ENCODE results near the gene CLIC5. TPM values are rescaled to one million over a fixed set of nuclear protein-coding genes. Genes with fewer than 3 reads are reported as not detected.

The CLIC5 gene
- total RNA-seq, 1 experiment from 2014 or later, result not detected

DNA sequence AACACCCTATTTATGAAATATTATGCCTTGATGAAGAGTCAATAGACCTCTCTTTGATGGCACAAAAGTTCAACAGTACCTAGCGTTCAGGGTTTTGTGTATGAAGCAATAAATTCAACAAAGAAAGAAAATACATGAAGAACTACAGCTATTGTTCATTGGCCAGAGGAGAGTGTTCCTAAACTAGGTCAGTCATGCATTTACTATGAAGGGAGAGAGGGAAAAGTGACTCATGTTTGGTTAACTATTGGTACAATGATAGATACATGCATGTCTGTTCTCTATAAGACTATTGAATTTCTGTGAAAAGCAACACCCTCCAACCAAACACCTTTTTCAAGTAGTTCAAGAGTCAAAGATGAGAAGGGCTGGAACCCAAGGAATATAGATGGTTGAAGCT, 50.7 kb downstream of the CLIC5 start:
- DNase-seq (ENCODE audit: low spot score), result no peak

DNA sequence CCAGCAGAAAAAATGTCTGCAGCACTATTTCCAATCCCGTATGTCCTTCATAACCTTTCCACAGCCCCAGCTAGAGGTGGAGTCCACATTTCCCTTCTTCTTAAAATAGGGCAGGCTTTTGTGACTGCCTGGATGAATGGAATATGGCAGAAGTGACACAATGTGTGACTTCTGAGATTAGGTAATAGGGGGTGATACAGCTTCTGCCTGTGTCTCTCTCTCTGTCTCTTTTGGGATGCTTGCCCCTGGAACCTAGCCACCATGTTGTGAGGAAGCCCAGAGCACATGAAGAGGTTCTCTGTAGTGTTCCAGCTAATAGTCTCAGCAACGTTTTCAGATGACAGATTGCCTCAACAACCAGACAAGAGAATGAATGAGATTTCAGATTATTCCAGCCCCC, 51.4 kb downstream of the CLIC5 start:
- no peak for DNase-seq (ENCODE audit: low spot score)

DNA sequence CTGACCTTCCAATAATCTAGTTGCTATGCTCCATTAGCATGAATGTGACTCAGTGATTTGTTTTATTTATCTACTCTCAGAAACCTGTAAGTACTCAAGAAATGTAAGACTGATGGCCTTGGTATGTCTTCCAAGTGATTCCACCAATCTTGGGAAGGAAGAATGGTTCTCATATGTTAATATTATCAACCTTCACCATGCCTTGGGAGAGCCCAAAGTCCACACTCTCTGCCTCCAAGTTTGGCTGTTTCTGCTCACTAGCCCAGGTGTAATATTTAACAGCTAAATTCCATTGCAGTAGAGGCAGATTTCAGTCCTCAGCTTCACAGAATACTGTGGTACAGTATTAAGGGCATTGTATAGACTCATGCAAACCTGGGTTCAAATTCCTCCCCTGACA, 51.8 kb downstream of the CLIC5 start:
- no peak for DNase-seq (ENCODE audit: low spot score)

DNA sequence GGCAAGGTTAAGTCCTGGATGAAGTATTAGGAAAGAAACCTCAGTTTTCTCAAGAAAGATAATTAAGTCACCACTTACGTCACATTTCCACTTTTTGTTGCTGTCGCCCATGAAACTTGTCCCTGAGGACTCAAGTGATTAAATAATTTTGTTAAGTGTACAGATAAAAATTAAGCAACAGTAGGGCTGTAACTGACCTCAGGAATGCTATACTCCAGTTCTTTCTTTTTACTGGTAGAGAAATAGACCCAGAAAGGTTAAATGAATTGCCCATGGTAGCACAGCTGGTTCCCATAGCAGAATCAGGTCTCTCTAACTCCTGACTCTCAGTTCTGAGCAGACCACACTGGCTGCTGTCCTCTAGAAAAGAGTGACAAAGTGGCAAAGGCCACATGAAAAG, 54.5 kb downstream of the CLIC5 start:
- no peak for DNase-seq (ENCODE audit: low spot score)

DNA sequence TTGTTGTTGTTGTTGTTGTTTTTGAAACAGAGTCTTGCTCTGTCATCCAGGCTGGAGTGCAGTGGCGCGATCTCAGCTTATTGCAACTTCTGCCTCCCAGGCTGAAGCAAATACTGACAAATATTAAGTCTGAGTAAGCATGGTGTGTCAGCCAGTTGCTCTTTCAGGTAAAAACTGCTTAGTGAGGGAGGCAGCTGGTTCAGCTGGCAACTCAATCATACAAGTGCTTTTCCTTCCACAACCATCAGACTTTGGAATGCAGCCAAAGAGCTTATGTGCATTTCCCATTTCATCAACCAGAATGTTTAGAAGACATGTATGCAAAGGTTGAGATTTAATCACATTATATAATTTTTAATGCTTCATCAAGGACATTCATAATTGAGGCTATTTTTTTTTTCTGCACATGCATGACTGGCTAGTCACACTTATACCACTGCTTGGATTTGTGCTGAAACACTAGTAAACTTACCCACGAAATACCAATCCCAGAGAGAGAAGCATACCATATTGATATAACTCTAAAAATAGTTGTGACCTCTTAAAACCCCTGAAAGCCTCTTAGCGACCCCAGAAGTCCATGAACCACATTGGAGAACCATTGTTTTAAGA, 56.0 kb downstream of the CLIC5 start:
- peak; percentile 71 for DNase-seq (ENCODE audit: low spot score)

DNA sequence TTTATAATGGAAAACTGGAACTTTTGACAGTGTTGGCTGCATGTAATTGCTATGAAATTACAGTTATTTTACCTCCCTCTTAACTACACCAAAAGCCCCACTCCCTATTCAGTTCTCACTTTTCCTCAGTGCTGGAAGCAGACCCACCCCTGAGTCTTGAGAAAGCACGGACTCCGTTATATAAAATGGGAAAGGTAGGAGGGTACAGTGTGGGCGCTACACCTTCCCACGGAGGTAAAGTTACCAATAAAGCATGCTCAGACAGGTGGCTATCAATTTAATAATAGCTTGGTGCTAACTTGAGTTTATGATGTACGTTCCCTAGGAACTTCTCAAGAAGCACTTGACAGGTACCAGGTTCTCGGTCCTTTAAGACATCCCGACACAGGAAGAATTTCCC, 59.0 kb downstream of the CLIC5 start:
- no peak for DNase-seq (ENCODE audit: low spot score)

DNA sequence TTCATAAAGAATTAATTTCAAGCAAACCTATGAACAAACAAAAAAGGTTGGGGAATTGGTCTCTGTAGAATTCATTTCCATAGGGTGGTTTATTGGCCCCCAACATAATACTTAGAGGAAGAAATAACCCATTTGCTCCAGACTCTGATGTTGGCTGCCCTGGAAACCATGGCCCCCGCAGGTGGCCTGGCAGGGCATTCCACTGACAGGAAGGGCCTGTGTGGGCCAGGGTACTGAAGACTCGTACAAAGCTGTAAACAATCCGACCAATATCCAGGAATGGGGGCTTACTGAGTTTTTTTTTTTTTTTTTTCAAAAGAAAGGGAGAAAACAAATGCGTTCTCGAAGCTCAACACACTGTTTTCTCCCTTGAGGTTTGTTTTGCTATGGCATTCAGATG, 59.5 kb downstream of the CLIC5 start:
- DNase-seq (ENCODE audit: low spot score), result no peak

DNA sequence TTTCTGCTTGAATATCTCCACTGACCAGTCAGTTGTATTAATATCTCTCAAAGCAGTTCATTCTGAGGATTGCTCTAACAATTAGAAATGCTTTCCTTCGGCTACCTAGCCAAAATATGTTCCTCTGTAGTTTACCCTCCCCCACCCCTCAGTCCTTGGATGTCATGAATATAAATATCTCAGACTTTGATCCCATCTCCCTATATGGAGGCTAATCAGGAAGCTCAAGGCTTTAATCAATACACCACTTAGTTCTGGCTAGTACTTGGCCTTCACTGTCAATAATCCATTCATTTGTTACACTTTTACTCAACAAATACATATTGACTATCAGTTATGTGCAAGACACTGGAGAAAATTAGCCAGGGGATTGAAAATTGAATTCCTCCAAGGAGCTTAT, 60.1 kb downstream of the CLIC5 start:
- no peak for DNase-seq (ENCODE audit: low spot score)

DNA sequence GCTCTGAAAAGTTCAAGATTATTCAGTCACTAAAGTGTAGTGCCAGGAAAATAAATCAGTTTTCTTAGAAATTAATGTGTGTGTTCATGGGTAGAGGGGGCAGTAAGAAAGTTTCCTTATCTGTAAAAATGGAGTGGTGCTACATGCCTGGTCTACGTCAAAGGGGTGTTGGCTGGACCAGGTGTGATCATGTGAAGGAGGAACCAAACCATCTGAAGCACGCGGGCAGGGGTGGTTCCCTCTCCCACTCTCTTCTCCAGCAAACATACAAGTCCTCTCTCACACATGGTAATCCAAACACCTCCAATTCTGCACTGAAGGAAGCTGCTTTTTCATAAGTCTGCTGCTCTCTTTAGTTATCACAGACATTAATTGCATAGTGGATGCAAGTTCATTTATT, 63.1 kb downstream of the CLIC5 start:
- DNase-seq (ENCODE audit: low spot score), result no peak

DNA sequence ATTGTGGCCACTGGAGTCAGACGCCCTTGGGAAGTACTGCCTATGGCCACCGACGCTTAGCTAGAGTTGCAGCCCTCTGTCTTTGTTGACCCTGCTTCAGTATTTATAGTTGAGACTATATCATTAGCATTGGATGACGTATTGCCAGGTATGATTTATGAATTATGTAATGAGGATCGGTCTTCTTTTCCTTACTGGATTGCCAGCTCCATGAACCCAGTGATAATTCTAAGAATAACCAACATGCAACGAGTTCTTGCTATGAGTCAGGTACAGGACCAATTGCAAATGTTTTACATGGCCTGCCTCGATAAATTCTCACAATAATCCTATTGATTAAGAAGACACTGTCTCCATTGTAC, 63.5 kb downstream of the CLIC5 start:
- DNase-seq (ENCODE audit: low spot score), result no peak

DNA sequence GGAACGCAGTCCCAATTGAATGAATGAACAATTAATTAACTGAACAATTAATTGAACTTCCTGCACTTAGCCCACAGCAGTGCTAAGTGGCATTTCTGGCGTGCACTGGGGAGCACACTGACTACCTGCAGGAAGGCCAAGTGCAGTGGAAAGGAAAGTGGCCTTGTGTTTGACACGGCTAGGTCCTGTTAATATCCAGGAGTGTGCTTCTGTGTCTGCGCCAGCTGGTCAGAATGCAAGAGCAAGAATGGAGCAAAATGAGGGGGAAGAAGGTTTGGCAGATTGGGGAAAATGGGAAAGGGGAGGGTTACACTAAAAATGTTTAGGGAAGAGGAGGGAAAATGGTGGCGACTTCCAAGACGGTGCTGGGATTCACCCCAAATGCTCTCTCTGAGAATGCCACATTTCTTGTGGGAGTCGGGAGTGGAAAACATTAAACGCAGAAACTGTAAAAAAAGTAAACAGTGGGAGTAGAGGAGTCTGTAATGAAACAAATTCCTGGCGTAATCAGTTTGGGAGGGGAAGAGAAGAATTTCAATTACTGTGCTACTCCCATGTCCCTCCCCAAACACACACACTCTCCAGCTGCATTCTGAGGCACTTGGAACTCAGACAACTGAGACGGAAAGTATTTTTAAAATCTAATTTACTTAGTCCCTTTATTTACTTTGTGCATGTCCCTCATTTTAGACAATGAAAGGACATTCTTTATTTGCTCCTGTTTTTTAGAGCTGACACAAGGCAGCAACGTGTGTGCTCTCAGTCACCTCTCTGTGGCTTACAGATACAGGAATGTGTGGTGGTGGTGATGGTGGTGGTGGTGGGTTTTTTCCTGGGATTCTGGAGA, 64.1 kb downstream of the CLIC5 start:
- DNase-seq (ENCODE audit: low spot score), result no peak

DNA sequence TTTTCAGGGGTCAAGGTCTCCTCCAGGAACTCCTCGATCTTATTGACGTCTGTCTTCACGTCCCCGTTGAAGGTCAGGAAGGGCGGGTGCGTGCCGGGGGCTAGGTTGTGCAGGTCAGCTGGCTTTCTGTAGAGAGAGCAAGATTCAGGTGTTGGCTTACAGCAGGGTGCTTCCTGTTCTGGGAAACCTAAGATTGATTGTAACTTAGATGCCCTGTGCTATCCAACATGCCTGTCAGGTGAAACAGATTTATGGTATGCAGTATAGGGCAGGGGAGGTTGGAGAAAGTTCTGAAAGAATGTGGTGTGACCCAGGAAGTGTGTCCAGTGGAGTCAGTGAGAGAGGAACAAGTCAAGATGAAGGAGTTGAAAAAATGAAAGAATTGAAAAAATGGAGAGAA, 66.4 kb downstream of the CLIC5 start:
- no peak for DNase-seq (ENCODE audit: low spot score)

DNA sequence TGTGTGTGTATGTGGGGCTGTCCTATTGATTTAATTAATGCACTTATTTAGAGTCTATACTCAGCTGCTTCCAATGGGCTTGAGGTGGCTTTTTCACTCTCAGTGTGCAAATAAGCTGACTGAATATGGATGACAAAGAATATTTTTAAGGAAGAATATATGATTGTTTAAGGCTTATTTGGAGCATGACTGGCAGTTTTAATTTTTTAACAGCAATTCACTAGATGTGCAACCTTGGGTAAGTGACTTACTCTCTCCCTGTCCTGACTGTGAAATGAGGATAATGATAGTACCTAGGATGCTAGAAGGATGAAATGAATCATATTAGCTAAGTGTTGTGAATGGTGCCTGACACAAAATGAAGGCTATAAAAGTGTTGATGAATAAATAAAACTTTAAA, 67.9 kb downstream of the CLIC5 start:
- no peak for DNase-seq (ENCODE audit: low spot score)

DNA sequence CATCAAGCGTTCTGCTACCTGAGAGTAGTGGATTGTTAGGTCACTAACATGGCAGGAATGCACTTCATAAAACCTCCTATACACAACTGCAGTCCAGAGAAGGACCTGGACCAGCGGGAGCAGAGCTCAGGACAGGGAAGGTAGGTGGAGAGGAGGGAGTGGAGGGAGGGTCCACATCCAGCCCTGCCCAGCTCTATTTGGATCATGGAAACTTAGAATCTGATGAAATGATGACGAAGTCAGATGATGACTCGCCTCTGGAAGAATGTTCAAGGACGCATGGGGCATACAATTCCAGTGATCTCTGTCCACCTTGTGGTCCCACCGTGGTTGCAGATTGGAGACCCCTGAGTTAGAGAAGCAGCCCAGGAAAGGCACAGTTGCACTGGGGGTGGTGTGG, 68.8 kb downstream of the CLIC5 start:
- DNase-seq (ENCODE audit: low spot score), result no peak

DNA sequence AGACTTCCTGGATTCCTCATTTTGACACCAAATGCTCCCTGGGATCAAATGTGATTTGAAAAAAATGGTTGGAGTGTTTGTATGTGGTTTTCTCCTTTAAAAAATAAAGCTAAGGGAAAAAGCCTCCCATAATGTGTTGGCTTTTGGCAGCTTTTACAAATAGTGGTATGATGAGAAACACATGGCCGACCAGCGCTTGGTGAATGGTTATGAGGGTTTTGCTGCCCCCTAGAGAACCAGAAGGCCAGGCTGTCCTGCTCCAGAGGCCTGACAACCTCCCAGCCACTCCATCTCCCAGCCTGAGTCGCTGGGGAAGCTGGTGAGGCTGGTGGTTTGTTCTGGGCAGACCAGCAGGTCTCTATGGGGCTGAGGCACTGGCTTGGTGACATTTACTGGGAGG, 69.3 kb downstream of the CLIC5 start:
- DNase-seq (ENCODE audit: low spot score), result peak; percentile 86

DNA sequence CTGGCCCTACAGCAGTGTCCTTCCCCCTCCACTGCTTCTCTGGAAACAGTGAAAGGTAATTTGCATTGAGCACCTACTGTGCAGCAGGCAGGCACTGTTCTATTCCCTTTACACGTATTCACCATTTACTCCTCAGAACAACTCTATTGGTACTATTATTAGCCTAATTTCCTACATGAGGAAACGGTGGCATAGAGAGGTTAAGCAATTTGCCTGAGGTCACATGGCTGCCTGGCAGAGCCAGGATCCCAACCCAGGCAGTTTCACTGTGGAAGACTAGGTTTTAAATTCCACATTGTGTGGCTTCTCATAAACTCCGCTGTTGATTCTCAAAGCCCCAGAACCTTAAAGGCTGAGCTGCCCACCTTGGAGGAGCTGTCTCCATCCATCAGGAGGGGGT, 72.7 kb downstream of the CLIC5 start:
- DNase-seq (ENCODE audit: low spot score), result no peak

DNA sequence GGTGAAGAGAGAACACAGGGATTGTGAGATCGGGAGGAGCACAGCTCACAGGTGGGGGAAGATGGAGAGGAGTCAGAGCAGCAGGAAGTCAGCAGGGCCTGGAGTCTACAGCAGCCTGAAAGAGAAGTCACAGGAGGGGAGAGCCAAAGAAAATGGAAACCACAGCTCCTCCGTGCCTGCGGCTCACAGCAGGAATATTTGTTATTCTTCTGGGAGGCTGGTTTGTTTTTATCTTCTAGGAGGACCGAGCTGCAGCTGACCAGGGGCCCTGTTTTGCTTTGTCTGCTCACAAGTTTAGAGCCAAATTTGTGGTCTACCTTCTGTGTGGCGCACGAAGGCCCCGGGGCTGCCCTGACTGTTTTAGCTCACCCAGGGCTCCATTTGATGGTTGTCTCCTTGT, 81.8 kb downstream of the CLIC5 start:
- peak; percentile 73 for DNase-seq (ENCODE audit: low spot score)

DNA sequence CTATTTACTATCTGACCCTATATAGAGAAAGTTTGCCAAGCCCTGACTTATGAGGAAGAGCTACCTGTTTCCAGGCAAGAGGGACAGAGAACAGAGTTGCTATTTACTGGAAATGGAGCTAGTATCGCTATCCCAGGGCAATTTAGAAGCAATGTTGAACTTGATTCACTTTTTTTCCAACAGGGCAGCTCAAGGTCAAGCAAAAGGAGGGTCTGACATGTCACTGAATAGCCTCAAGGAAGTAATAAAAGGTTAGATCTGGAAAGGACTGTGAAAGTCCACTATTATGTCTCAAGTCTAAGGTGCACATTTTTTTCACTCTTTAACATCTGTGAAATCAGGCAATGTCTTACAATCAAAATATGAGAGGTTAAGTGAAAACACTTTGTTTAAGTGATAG, 84.4 kb downstream of the CLIC5 start:
- DNase-seq (ENCODE audit: low spot score), result no peak

DNA sequence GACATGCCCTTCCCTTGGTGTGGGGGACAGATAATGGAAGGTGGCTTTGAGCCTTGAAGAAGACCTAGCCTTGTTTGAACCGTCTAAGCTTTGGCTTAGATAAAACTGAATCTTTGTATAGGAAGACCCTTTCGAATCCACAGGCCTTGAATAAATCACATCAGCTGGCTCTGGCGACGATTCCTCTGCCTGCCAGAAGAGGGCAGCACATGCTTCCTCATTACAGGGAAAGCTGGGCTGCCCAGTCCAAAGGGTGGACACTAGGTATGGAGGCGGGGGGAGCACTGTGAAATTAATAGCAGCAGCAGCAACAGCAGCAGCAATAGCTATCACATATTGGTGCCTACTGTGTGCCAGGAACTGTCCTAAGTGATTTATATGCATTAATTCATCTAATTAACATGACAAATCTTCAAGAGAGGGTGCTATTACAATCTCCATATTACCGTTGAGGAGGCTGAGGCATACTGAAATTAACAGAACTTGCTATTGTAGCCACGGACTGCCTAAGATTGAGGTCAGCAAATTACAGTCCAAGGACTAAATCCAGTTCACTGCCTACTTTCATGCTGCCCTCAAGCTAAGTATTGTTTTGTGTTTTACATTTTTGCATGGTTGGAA, 85.1 kb downstream of the CLIC5 start:
- peak; percentile 74 for DNase-seq (ENCODE audit: low spot score)

DNA sequence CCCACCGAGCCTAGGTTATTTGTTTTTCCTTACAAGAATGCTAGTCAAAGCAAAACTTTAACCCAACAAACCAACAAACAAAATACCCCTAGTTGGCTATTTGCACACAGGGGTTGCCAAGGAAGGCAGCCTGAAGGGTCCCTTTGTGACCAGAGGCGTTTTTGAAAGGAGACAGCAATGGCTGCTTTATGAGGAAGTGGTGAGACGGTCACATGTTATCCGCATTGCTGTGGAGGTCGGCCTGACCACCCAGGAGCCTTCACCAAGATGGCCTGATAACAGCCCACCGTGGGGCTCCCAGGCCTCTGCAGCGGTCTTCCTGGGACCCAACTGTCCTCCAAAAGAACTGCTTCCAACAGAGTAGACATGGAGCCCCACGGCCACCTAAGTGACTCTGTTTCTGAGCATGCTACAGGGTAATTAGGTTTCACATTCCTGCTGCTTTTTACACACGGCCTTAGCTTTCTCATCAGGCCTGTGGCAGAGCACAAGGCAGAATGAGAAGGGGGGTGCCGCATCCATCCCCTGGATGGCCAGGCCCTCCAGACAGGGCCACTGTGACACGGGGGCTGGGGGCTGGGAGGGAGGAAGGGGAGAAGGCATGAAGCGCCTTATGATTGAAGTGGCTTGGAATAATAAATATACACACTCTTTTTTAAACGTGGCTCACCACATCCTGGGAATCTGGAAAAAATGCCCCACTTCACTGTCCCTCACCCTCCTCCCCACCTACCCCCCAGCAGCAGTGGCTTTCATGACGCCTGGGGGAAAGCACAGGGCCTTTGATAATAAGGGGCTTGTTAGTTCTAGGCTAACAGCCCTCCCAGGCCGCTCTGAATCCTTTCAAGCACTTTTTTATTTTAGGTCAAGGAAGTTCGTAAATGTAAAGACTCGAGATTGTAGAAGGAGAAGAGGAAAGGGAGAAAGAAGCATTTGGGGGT, 86.0 kb downstream of the CLIC5 start:
- no peak for DNase-seq (ENCODE audit: low spot score)

DNA sequence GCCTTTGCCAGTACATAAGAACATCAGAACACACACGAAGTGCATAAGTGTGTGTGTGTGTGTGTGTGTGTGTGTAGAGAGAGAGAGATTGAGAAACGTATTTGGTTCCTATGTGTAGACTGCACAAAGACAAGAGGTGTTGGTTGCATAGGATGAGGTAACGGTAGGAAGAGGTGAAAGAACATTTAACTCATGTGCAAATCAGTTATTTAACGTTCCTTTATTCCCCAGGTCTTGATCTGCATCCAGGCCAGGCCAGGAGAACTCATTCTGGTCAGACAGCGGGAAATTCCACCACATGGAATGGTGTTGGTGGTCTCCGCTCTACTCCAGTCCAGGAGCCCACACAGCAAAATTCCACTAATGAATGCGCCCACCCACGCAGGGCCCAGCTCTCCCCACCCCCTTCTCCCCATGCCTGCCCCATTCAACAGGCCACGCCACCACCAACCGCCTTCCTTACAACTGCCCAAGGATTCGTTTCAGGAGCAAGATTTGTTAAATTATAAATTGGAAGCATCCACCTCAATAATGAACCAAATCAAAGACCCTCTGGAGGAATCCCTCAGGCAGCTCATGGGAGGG, 86.8 kb downstream of the CLIC5 start:
- DNase-seq (ENCODE audit: low spot score), result no peak
